GM12878 (cell line): ENCODE data around the gene MYO19. TPM values are rescaled to one million over a fixed set of nuclear protein-coding genes. Genes with fewer than 3 reads are reported as not detected.

ENCODE experiments used
- ATAC-seq: fragments of 200-7000 bp; cut with Tn5 transposase; 3 replicates; pipeline ENCODE4 v1.9.1; 2020; ENCODE audit warnings: mild to moderate bottlenecking, moderate library complexity
- BruUV-seq: library from RNA; stranded (reverse); fragments of 400-500 nt; replicated peaks from 2 replicates; lab custom pipeline; 2021; lab: Mats Ljungman, UMichigan
- CTCF ChIA-PET: fragments of 300-600 bp; sonication (Branson Sonifier 250); formaldehyde crosslinking; extraction: SDS; loops from one replicate; lab custom pipeline; 2021; ENCODE audit warnings: inconsistent platforms; lab: Yijun Ruan, JAX
- POLR2A ChIA-PET: fragments of 350-600 bp; formaldehyde crosslinking; extraction: SDS; loops from one replicate; lab custom pipeline; 2021; ENCODE audit warnings: inconsistent platforms; lab: Charles Lee
- RAD21 ChIA-PET: fragments of 300-600 bp; sonication (Branson Sonifier 250); formaldehyde crosslinking; loops from one replicate; lab custom pipeline; 2023; ENCODE audit warnings: antibody characterized with exemption; ENCODE audit not compliant: unreplicated experiment; lab: Charles Lee
- SMC1A ChIA-PET: fragments of 300-600 bp; sonication (Branson Sonifier 250); formaldehyde crosslinking; loops from one replicate; lab custom pipeline; 2023; ENCODE audit not compliant: unreplicated experiment, uncharacterized antibody; lab: Charles Lee
- DNase-seq: peaks from one replicate; pipeline ENCODE4 v3.0.0-alpha.2; 2011; ENCODE audit warnings: low read depth, low spot score
- FAIRE-seq: peaks from 3 replicates; lab custom pipeline; 2011; peaks lifted over from hg19 to GRCh38; lab: Jason Lieb, UNC
- H2AFZ ChIP-seq: 2 replicates; pipeline ENCODE4 v1.6.0; 2011; ENCODE audit warnings: low read depth, low read length, control low read depth; ENCODE audit not compliant: control insufficient read depth
- H3K27ac ChIP-seq: 2 replicates; pipeline ENCODE4 v1.5.1; 2011; ENCODE audit warnings: control low read depth; ENCODE audit not compliant: control insufficient read depth, insufficient read depth
- H3K27me3 ChIP-seq, 2 experiments: replicated peaks in 1 of 2; 2 replicates each; pipeline versions ENCODE4 v1.6.0 to v1.6.1; 2011; ENCODE audit warnings: low read length in 1 of 2; ENCODE audit not compliant: control insufficient read depth in 2 of 2, insufficient read depth in 2 of 2
- H3K36me3 ChIP-seq, 2 experiments: 2 replicates each; pipeline ENCODE4 v1.5.1; 2011; ENCODE audit warnings: low read length in 1 of 2; ENCODE audit not compliant: control insufficient read depth in 2 of 2, insufficient read depth in 2 of 2
- H3K4me1 ChIP-seq: 2 replicates; pipeline ENCODE4 v1.6.1; 2011; ENCODE audit warnings: mild to moderate bottlenecking, low read length, moderate library complexity, mixed read lengths; ENCODE audit not compliant: control insufficient read depth, insufficient read depth
- H3K4me2 ChIP-seq: 2 replicates; pipeline ENCODE4 v1.6.0; 2011; ENCODE audit warnings: control low read depth; ENCODE audit not compliant: control insufficient read depth, insufficient read depth
- H3K4me3 ChIP-seq: fragments of 200-600 bp; sonication (generic); 2 replicates; pipeline ENCODE4 v1.5.1; 2016
- H3K79me2 ChIP-seq: 2 replicates; pipeline ENCODE4 v1.6.0; 2011; ENCODE audit warnings: low read length; ENCODE audit not compliant: control insufficient read depth, insufficient read depth
- H3K9ac ChIP-seq: 2 replicates; pipeline ENCODE4 v1.8.0; 2011; ENCODE audit warnings: low read length, control low read depth, mixed read lengths; ENCODE audit not compliant: control insufficient read depth, insufficient read depth
- H3K9me3 ChIP-seq: replicated peaks from 3 replicates; pipeline ENCODE4 v1.5.1; 2011; ENCODE audit warnings: mild to moderate bottlenecking, low read length; ENCODE audit not compliant: control insufficient read depth, insufficient read depth
- H4K20me1 ChIP-seq: 2 replicates; pipeline ENCODE4 v1.6.0; 2011; ENCODE audit not compliant: control insufficient read depth, insufficient read depth
- BRCA1 ChIP-seq: IDR thresholded peaks from 2 replicates; pipeline ENCODE4 v1.6.1; 2011; ENCODE audit warnings: low read depth, low read length, improper control_type of control experiment
- CREM ChIP-seq: IDR thresholded peaks from 2 replicates; pipeline ENCODE4 v1.6.1; 2014; ENCODE audit warnings: antibody characterized with exemption, low read depth
- EED ChIP-seq: sonication (generic); IDR thresholded peaks from 2 replicates; pipeline ENCODE4 v1.6.1; 2016; ENCODE audit warnings: antibody characterized with exemption, low read depth
- ELK1 ChIP-seq: IDR thresholded peaks from 2 replicates; pipeline ENCODE4 v1.6.1; 2012; ENCODE audit warnings: low read depth, low read length, improper control_type of control experiment
- HDAC6 ChIP-seq: fragments of 200-600 bp; sonication (generic); IDR thresholded peaks from one replicate; pipeline ENCODE4 v1.8.0; 2017; ENCODE audit warnings: antibody characterized with exemption; ENCODE audit not compliant: unreplicated experiment
- LARP7 ChIP-seq: fragments of 450-650 bp; IDR thresholded peaks from 2 replicates; pipeline ENCODE4 v1.6.1; 2017; ENCODE audit warnings: mild to moderate bottlenecking
- MXI1 ChIP-seq: fragments of 150-350 bp; IDR thresholded peaks from 2 replicates; pipeline ENCODE4 v1.6.1; 2011; ENCODE audit warnings: low read depth, mild to moderate bottlenecking, inconsistent platforms, low read length, improper control_type of control experiment
- NKRF ChIP-seq: fragments of 450-650 bp; conservative IDR thresholded peaks from 2 replicates; pipeline ENCODE4 v1.6.1; 2017; ENCODE audit warnings: mild to moderate bottlenecking, moderate library complexity
- PAX8 ChIP-seq: fragments of 450-650 bp; IDR thresholded peaks from 2 replicates; pipeline ENCODE4 v1.6.1; 2017; ENCODE audit warnings: mild to moderate bottlenecking, moderate library complexity
- STAT1 ChIP-seq: fragments of 450-650 bp; conservative IDR thresholded peaks from 2 replicates; pipeline ENCODE4 v1.6.1; 2014; ENCODE audit warnings: antibody characterized with exemption, mild to moderate bottlenecking
- TCF12 ChIP-seq: IDR thresholded peaks from 2 replicates; pipeline ENCODE4 v1.6.1; 2011; ENCODE audit warnings: low read depth, mild to moderate bottlenecking, low read length
- WRNIP1 ChIP-seq: IDR thresholded peaks from 2 replicates; pipeline ENCODE4 v1.6.1; 2011; ENCODE audit warnings: low read depth, low read length, improper control_type of control experiment, borderline replicate concordance
- ZNF274 ChIP-seq: IDR thresholded peaks from one replicate; pipeline ENCODE4 v1.8.0; 2011; ENCODE audit not compliant: insufficient read length, insufficient read depth
- WGBS: methylation state at CpG from one replicate; pipeline ENCODE4 v1.1.6; 2016; ENCODE audit warnings: low lambda C conversion rate; ENCODE audit not compliant: insufficient replicate concordance, insufficient coverage; ENCODE audit errors: missing lambda C conversion rate; 5-methylcytosine and 5-hydroxymethylcytosine counted together
- in situ Hi-C: fragments of 300-500 bp; cut with MboI; formaldehyde crosslinking; loops from 9 replicates; pipeline ENCODE4 v1.14.3; 2018; ENCODE audit warnings: mixed read lengths
- intact Hi-C: fragments of 100-400 bp; cut with micrococcal nuclease; formaldehyde crosslinking; loops from one replicate; pipeline ENCODE4 v1.14.2; 2022; ENCODE audit not compliant: unreplicated experiment
- polyA plus RNA-seq, 11 experiments: library from polyadenylated mRNA; depleted of rRNA in 4 of 11; unstranded in 6 of 11; stranded (reverse) in 5 of 11; fragments of >200 nt; fragmentation: Nextera tagmentation in 4 of 11; fragmentation: Illumina TruSeq in 1 of 11; extraction: Ambion mirVana in 4 of 11; extraction: Trizol in 1 of 11; gene quantifications; 1 replicate in 1 of 11; 2 replicates in 10 of 11; pipeline versions ENCODE4 v1.2.1 to v1.2.3, GENCODE V29; 2011 to 2016; ENCODE audit warnings: inconsistent platforms in 2 of 11, missing spikeins in 2 of 11, low read depth in 1 of 11
- total RNA-seq, 4 experiments: library from RNA; depleted of rRNA in 3 of 4; stranded (reverse); fragments of >200 nt in 3 of 4; fragmentation: Illumina TruSeq in 1 of 4; extraction: Trizol in 1 of 4; gene quantifications; 2 replicates each; pipeline versions ENCODE4 v1.2.1 to v1.2.3, GENCODE V29; 2013 to 2021
- TF ChIP-seq, protein P1 (sequence below): IDR thresholded peaks from 2 replicates; pipeline ENCODE4 v1.6.1; 2012; ENCODE audit warnings: mild to moderate bottlenecking, low read depth, low read length
- TF ChIP-seq, protein P2 (sequence below): fragments of 450-650 bp; IDR thresholded peaks from 2 replicates; pipeline ENCODE4 v1.6.1; 2014; ENCODE audit warnings: mild to moderate bottlenecking
- TF ChIP-seq, protein P3 (sequence below): IDR thresholded peaks from 2 replicates; pipeline ENCODE4 v1.6.1; 2012; ENCODE audit warnings: low read depth, low read length, improper control_type of control experiment

The MYO19 gene
- total and polyA plus RNA-seq, 10 of the 15 experiments (the other 5 are each of a cell fraction or from before 2014, with no cell fraction given): 11.4 to 103 (median 67.1) TPM

DNA sequence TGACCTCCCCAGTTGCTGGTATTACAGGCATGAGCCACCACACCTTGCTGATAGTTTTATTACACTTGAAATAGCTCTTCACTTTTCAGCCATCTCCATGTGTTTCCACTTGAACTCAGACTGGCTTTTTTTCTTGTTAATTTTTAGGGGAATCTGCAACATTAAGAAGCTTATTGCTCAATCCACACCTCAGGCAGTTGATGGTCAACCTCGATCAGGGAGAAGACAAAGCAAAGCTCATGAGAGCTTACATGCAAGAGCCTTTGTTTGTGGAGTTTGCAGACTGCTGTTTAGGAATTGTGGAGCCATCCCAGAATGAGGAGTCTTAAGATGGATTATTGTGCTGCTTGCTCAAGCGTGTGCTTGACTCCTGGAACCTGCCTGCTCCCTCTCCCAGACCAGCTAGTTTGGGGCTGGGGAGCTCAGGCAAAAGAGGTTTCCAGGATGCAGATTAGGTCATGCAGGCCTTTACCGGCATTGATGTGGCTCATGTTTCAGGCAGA lies 39.5 kb downstream of the MYO19 start:
- SMC1A ChIA-PET: interaction anchor here (1.4 kb wide), 1 partner anchor 107 kb away, joined by 3 read pairs; no protein-coding TSS in a partner anchor
- Histone ChIP-seq H4K20me1 (no peaks in the 10 kb centered on the region), H3K4me3 (no peak overlapping the region), H3K4me1 (no peaks in the 10 kb centered on the region), H3K79me2 (no peaks in the 10 kb centered on the region; the same call in none of the 2 replicates), H3K27me3 (no peaks in the 10 kb centered on the region), H2AFZ (no peak overlapping the region), H3K27ac (no peak overlapping the region), H3K4me2 (no peak overlapping the region), H3K9ac (no peak overlapping the region), H3K36me3 (peaks cover 11 to 31% of the 10 kb centered on the region in 2 experiments), H3K9me3 (no peaks in the 10 kb centered on the region)
- in situ Hi-C loops: loop anchor here (25.0 kb wide), 1 partner anchor 358 kb away; no protein-coding TSS in a partner anchor
- FAIRE-seq (no peak), DNase-seq (no peak), ATAC-seq (no peak)
- 79% methylated on average over 3 of the region's 3 CpGs for WGBS
- BruUV-seq: no TSS peak
- CTCF ChIA-PET: interaction anchor here (1.1 to 1.6 kb wide), 2 partner anchors 12 to 39 kb away, joined by 4 to 5 read pairs; partner anchors contain the start of genes MYO19 and PIGW
- RAD21 ChIA-PET: no interaction called here
- POLR2A ChIA-PET: no interaction called here
- intact Hi-C loops: no loop called here
- TF ChIP-seq CREM: no peak
- TF ChIP-seq, protein P1, sequence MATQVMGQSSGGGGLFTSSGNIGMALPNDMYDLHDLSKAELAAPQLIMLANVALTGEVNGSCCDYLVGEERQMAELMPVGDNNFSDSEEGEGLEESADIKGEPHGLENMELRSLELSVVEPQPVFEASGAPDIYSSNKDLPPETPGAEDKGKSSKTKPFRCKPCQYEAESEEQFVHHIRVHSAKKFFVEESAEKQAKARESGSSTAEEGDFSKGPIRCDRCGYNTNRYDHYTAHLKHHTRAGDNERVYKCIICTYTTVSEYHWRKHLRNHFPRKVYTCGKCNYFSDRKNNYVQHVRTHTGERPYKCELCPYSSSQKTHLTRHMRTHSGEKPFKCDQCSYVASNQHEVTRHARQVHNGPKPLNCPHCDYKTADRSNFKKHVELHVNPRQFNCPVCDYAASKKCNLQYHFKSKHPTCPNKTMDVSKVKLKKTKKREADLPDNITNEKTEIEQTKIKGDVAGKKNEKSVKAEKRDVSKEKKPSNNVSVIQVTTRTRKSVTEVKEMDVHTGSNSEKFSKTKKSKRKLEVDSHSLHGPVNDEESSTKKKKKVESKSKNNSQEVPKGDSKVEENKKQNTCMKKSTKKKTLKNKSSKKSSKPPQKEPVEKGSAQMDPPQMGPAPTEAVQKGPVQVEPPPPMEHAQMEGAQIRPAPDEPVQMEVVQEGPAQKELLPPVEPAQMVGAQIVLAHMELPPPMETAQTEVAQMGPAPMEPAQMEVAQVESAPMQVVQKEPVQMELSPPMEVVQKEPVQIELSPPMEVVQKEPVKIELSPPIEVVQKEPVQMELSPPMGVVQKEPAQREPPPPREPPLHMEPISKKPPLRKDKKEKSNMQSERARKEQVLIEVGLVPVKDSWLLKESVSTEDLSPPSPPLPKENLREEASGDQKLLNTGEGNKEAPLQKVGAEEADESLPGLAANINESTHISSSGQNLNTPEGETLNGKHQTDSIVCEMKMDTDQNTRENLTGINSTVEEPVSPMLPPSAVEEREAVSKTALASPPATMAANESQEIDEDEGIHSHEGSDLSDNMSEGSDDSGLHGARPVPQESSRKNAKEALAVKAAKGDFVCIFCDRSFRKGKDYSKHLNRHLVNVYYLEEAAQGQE: no peak
- no peak for TF ChIP-seq BRCA1
- TF ChIP-seq STAT1: no peak
- TF ChIP-seq NKRF: no peak
- TF ChIP-seq TCF12: no peak
- no peak for TF ChIP-seq WRNIP1
- TF ChIP-seq ZNF274: no peak
- TF ChIP-seq, protein P2, sequence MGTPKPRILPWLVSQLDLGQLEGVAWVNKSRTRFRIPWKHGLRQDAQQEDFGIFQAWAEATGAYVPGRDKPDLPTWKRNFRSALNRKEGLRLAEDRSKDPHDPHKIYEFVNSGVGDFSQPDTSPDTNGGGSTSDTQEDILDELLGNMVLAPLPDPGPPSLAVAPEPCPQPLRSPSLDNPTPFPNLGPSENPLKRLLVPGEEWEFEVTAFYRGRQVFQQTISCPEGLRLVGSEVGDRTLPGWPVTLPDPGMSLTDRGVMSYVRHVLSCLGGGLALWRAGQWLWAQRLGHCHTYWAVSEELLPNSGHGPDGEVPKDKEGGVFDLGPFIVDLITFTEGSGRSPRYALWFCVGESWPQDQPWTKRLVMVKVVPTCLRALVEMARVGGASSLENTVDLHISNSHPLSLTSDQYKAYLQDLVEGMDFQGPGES: no peak
- no peak for TF ChIP-seq EED
- TF ChIP-seq, protein P3, sequence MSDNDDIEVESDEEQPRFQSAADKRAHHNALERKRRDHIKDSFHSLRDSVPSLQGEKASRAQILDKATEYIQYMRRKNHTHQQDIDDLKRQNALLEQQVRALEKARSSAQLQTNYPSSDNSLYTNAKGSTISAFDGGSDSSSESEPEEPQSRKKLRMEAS: no peak
- no peak for TF ChIP-seq MXI1
- no peak for TF ChIP-seq PAX8
- TF ChIP-seq HDAC6: no peak
- no peak for TF ChIP-seq ELK1
- TF ChIP-seq LARP7: no peak
